HCT116 (cell line): ENCODE measurements around the gene ALDH16A1.

Experiments
- CEBPB ChIP-seq: IDR thresholded peaks from 2 replicates; pipeline ENCODE4 v1.6.1; 2012; ENCODE audit warnings: low read depth
- EZH2 ChIP-seq: fragments of 200-600 bp; sonication (generic); IDR thresholded peaks from 2 replicates; pipeline ENCODE4 v1.6.1; 2017; ENCODE audit warnings: antibody characterized with exemption, mixed run types
- EZH2phosphoT487 ChIP-seq: fragments of 200-600 bp; IDR thresholded peaks from 2 replicates; pipeline ENCODE4 v1.6.1; 2018; ENCODE audit warnings: antibody characterized with exemption, borderline replicate concordance
- JUND ChIP-seq: IDR thresholded peaks from 2 replicates; pipeline ENCODE4 v1.6.1; 2012
- POLR2A ChIP-seq: IDR thresholded peaks from 2 replicates; pipeline ENCODE4 v1.7.0; 2011; ENCODE audit warnings: borderline replicate concordance; ENCODE audit not compliant: insufficient read depth, insufficient read length; ENCODE audit errors: extremely low read depth
- RAD21 ChIP-seq: IDR thresholded peaks from 2 replicates; pipeline ENCODE4 v1.6.1; 2012; ENCODE audit warnings: low read depth, mild to moderate bottlenecking
- SIN3A ChIP-seq: IDR thresholded peaks from 2 replicates; pipeline ENCODE4 v1.6.1; 2012; ENCODE audit warnings: low read depth
- SP1 ChIP-seq: IDR thresholded peaks from 2 replicates; pipeline ENCODE4 v1.6.1; 2012; ENCODE audit warnings: low read depth
- YY1 ChIP-seq: IDR thresholded peaks from 2 replicates; pipeline ENCODE4 v1.6.1; 2011; ENCODE audit warnings: low read length, low read depth, moderate library complexity, mild to moderate bottlenecking; ENCODE audit not compliant: insufficient replicate concordance; ENCODE audit errors: extremely low read depth
- TF ChIP-seq, protein P1 (sequence below), 3 experiments: fragments of 200-600 bp in 1 of 3; sonication (generic) in 1 of 3; IDR thresholded peaks in 2 of 3; conservative IDR thresholded peaks in 1 of 3; 2 replicates each; pipeline ENCODE4 v1.5.1; 2012 to 2017; ENCODE audit warnings: low read depth in 2 of 3, low read length in 2 of 3, antibody characterized with exemption in 1 of 3, borderline replicate concordance in 1 of 3, control low read depth in 1 of 3, mild to moderate bottlenecking in 1 of 3, mixed read lengths in 1 of 3, mixed run types in 1 of 3, moderate library complexity in 1 of 3; ENCODE audit not compliant: insufficient read depth in 1 of 3

DNA sequence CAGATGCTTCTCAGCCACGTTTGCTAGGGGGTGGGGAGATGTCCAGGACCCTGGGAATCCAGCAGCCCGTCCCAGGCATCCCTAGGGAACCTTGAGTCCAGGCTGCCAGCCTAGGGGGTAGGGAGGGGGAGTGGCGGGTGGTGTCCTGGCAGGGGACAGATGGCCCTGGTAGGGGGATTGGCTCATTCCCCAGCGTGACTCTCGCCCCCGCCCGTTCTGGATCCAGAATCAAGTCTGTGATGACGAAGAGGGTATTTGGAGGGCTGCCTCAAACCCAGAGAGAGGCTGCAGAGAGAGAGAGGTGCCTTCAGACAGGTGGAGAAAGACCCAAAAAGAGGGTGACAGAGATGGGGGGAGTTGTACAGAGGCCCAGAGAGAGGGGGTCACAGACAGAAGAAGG lies 15.8 kb upstream of the ALDH16A1 start:
- TF ChIP-seq SP1 (no peak), CEBPB (no peak), POLR2A (no peak), EZH2 (no peak), RAD21 (no peak), YY1 (no peak), EZH2phosphoT487 (no peak), JUND (no peak), SIN3A (no peak)
- TF ChIP-seq, protein P1, sequence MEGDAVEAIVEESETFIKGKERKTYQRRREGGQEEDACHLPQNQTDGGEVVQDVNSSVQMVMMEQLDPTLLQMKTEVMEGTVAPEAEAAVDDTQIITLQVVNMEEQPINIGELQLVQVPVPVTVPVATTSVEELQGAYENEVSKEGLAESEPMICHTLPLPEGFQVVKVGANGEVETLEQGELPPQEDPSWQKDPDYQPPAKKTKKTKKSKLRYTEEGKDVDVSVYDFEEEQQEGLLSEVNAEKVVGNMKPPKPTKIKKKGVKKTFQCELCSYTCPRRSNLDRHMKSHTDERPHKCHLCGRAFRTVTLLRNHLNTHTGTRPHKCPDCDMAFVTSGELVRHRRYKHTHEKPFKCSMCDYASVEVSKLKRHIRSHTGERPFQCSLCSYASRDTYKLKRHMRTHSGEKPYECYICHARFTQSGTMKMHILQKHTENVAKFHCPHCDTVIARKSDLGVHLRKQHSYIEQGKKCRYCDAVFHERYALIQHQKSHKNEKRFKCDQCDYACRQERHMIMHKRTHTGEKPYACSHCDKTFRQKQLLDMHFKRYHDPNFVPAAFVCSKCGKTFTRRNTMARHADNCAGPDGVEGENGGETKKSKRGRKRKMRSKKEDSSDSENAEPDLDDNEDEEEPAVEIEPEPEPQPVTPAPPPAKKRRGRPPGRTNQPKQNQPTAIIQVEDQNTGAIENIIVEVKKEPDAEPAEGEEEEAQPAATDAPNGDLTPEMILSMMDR (IDR thresholded peaks at IDR 0.05 in 2 of 3, conservative IDR thresholded peaks at IDR 0.05 in 1 of 3; ENCODE audit: borderline replicate concordance in 1 of 3, insufficient read depth in 1 of 3, low read depth in 2 of 3, low read length in 2 of 3), result no peak
